ENCODE data around the gene HAVCR2. TPM values are rescaled to one million over a fixed set of nuclear protein-coding genes. Genes with fewer than 3 reads are reported as not detected.

HAVCR2 gene
- total and polyA plus RNA-seq, 10 of the 15 experiments (the other 5 are each of a cell fraction or from before 2014, with no cell fraction given), result 5.2 to 7.5 (median 6.9) TPM

- TF ChIP-seq BCLAF1 (IDR thresholded peaks at IDR 0.05), result no peak
- TF ChIP-seq ETV6 (conservative IDR thresholded peaks at IDR 0.05 in 1 of 2, IDR thresholded peaks at IDR 0.05 in 1 of 2; ENCODE audit: borderline replicate concordance in 1 of 2, low read depth in 1 of 2), result no peak
- no peak for TF ChIP-seq SRF (IDR thresholded peaks at IDR 0.05; ENCODE audit: low read depth in 2 of 2, low read length in 2 of 2)
- TF ChIP-seq ZNF217 (IDR thresholded peaks at IDR 0.05), result no peak
- TF ChIP-seq IKZF2 (IDR thresholded peaks at IDR 0.05), result peak; percentile 37 to 50; a peak in 2 of 4 replicates
- 0 out of 2 replicates have a peak, but pooled peaks have one; percentile 28 for TF ChIP-seq NBN (IDR thresholded peaks at IDR 0.05)
These were observed 40.1 kb upstream of the HAVCR2 start (continued) for GRCh38 chr5:157148734-157149615.

All from GM12878 (cell line).